DND-41 (cell line): ENCODE measurements around the gene DNAH3.

Experiments
- ATAC-seq: fragments of 200-7000 bp; cut with Tn5 transposase; 3 replicates; pipeline ENCODE4 v1.9.1; 2021; ENCODE audit warnings: low read depth; ENCODE audit not compliant: insufficient read depth
- DNase-seq: peaks from one replicate; pipeline ENCODE4 v3.0.0-alpha.2; 2020
- H2AFZ ChIP-seq: 2 replicates; pipeline ENCODE4 v1.6.0; 2012; ENCODE audit warnings: low read depth, low read length
- H3K27ac ChIP-seq: 2 replicates; pipeline ENCODE4 v1.5.1; 2012; ENCODE audit warnings: low read length, inconsistent platforms
- H3K27me3 ChIP-seq: fragments of 200-600 bp; sonication (generic); 2 replicates; pipeline ENCODE4 v1.6.0; 2012; ENCODE audit warnings: low read length, mild to moderate bottlenecking, inconsistent platforms; ENCODE audit not compliant: insufficient read depth, poor library complexity
- H3K36me3 ChIP-seq: 2 replicates; pipeline ENCODE4 v1.5.1; 2012; ENCODE audit warnings: low read length, inconsistent platforms; ENCODE audit not compliant: insufficient read depth
- H3K4me1 ChIP-seq: 2 replicates; pipeline ENCODE4 v1.5.1; 2012; ENCODE audit warnings: mild to moderate bottlenecking, low read length; ENCODE audit not compliant: insufficient read depth
- H3K4me2 ChIP-seq: 2 replicates; pipeline ENCODE4 v1.6.0; 2012; ENCODE audit warnings: mild to moderate bottlenecking, moderate library complexity, low read length, inconsistent platforms; ENCODE audit not compliant: insufficient read depth
- H3K4me3 ChIP-seq, 2 experiments: fragments of 200-600 bp in 1 of 2; shearing (Covaris generic) in 1 of 2; 2 replicates each; pipeline ENCODE4 v1.5.1; 2012 to 2016; ENCODE audit warnings: inconsistent platforms in 2 of 2, low read length in 2 of 2, mild to moderate bottlenecking in 2 of 2, low read depth in 1 of 2, moderate library complexity in 1 of 2
- H3K79me2 ChIP-seq: 2 replicates; pipeline ENCODE4 v1.6.0; 2012; ENCODE audit warnings: low read length, inconsistent platforms; ENCODE audit not compliant: insufficient read depth
- H3K9ac ChIP-seq: 2 replicates; pipeline ENCODE4 v1.6.0; 2012; ENCODE audit warnings: low read depth, mild to moderate bottlenecking, inconsistent platforms, low read length, moderate library complexity
- H3K9me3 ChIP-seq: 2 replicates; pipeline ENCODE4 v1.5.1; 2012; ENCODE audit warnings: low read length, moderate library complexity, mild to moderate bottlenecking, inconsistent platforms; ENCODE audit not compliant: insufficient read depth, severe bottlenecking
- H4K20me1 ChIP-seq: 2 replicates; pipeline ENCODE4 v1.6.0; 2012; ENCODE audit warnings: low read length; ENCODE audit not compliant: insufficient read depth
- EZH2 ChIP-seq: IDR thresholded peaks from 3 replicates; pipeline ENCODE4 v1.6.1; 2012; ENCODE audit warnings: borderline replicate concordance, low read depth, mild to moderate bottlenecking, moderate library complexity, low read length, inconsistent platforms; ENCODE audit not compliant: severe bottlenecking
- TF ChIP-seq, protein P1 (sequence below): IDR thresholded peaks from 2 replicates; pipeline ENCODE4 v1.5.1; 2012; ENCODE audit warnings: borderline replicate concordance, low read length, moderate library complexity, mild to moderate bottlenecking; ENCODE audit not compliant: poor library complexity, severe bottlenecking; ENCODE audit errors: extremely low read depth

The DNAH3 gene

GRCh38 chr16:20940871-20941635, 209.6 kb downstream of the DNAH3 start:
- Histone ChIP-seq H3K4me2 (no peak overlapping the region), H3K79me2 (no peaks in the 10 kb centered on the region), H3K27me3 (no peaks in the 10 kb centered on the region), H3K4me3 (no peak overlapping the region), H3K27ac (no peak overlapping the region), H3K36me3 (no peaks in the 10 kb centered on the region), H3K9me3 (no peaks in the 10 kb centered on the region), H3K9ac (no peak overlapping the region), H3K4me1 (no peaks in the 10 kb centered on the region), H2AFZ (no peak overlapping the region), H4K20me1 (no peaks in the 10 kb centered on the region)
- DNase-seq (no peak), ATAC-seq (no peak)
- TF ChIP-seq EZH2 = no peak
- TF ChIP-seq, protein P1, sequence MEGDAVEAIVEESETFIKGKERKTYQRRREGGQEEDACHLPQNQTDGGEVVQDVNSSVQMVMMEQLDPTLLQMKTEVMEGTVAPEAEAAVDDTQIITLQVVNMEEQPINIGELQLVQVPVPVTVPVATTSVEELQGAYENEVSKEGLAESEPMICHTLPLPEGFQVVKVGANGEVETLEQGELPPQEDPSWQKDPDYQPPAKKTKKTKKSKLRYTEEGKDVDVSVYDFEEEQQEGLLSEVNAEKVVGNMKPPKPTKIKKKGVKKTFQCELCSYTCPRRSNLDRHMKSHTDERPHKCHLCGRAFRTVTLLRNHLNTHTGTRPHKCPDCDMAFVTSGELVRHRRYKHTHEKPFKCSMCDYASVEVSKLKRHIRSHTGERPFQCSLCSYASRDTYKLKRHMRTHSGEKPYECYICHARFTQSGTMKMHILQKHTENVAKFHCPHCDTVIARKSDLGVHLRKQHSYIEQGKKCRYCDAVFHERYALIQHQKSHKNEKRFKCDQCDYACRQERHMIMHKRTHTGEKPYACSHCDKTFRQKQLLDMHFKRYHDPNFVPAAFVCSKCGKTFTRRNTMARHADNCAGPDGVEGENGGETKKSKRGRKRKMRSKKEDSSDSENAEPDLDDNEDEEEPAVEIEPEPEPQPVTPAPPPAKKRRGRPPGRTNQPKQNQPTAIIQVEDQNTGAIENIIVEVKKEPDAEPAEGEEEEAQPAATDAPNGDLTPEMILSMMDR = no peak

GRCh38 chr16:20939611-20940010, 211.0 kb downstream of the DNAH3 start:
- DNase-seq = no peak
- Histone ChIP-seq H3K4me2 (no peak overlapping the region), H3K27ac (no peak overlapping the region), H4K20me1 (no peaks in the 10 kb centered on the region), H3K4me3 (no peak overlapping the region), H3K9me3 (no peaks in the 10 kb centered on the region), H3K27me3 (no peaks in the 10 kb centered on the region), H3K79me2 (no peaks in the 10 kb centered on the region), H3K4me1 (no peaks in the 10 kb centered on the region), H2AFZ (no peak overlapping the region), H3K36me3 (no peaks in the 10 kb centered on the region), H3K9ac (no peak overlapping the region)
- ATAC-seq = no peak
- TF ChIP-seq, protein P1 = no peak
- no peak for TF ChIP-seq EZH2

- no peaks in the 10 kb centered on the region for H3K36me3 ChIP-seq
- H3K9ac ChIP-seq = no peak overlapping the region
- DNase-seq (no peak), ATAC-seq (no peak)
- TF ChIP-seq, protein P1 = no peak
- no peak for TF ChIP-seq EZH2
- H3K9me3 ChIP-seq = no peaks in the 10 kb centered on the region
- H3K27ac ChIP-seq = no peak overlapping the region
- no peaks in the 10 kb centered on the region for H3K79me2 ChIP-seq
- H3K4me1 ChIP-seq = no peaks in the 10 kb centered on the region
- no peaks in the 10 kb centered on the region for H3K27me3 ChIP-seq
- no peaks in the 10 kb centered on the region for H4K20me1 ChIP-seq
- no peak overlapping the region for H3K4me3 ChIP-seq
- no peak overlapping the region for H2AFZ ChIP-seq
- no peak overlapping the region for H3K4me2 ChIP-seq
Measured at GRCh38 chr16:20938426-20938825, 212.2 kb downstream of the DNAH3 start.
